ENCODE measurements around the gene ELOB.

The ELOB gene

GRCh38 chr16:2751577-2752034 is 25.5 kb downstream of the ELOB start:
- DNase-seq (no peak), ATAC-seq (replicated peaks) (no peak)
- H3K36me3 Mint-ChIP-seq (ENCODE audit: insufficient read depth): peaks cover 53% of the 10 kb centered on the region
- H3K27ac Mint-ChIP-seq: peak overlapping the region; percentile 88 to 99
- peak overlapping the region; percentile 89 to 98 for H3K4me3 Mint-ChIP-seq
- H3K27me3 Mint-ChIP-seq: no peaks in the 10 kb centered on the region
- peaks cover 34 to 40% of the 10 kb centered on the region in 2 donors for H3K4me1 Mint-ChIP-seq (ENCODE audit: low read depth in 2 of 2)
- peaks cover 0 to 2% of the 10 kb centered on the region in 2 donors for H3K9me3 Mint-ChIP-seq

DNA sequence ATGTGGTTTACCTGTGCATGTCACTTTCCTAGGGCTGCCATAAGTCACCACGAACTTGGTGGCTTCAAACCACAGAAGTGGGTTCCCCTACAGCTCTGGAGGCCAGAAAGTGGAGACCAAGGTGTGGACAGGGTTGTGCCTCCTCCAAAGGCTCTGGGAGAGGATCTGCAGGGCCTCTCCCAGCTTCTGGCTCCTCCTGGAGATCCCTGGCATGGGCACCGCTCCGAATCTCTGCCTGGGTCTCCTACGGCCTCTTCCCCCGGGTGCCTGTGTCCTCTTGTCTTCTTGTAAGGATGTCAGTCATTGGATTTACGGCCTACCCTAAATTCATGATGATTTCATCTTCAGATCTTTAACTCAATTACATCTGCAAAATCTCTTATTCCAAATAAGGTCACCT is 27.1 kb downstream of the ELOB start:
- peaks cover 18 to 25% of the 10 kb centered on the region in 2 donors for H3K4me1 Mint-ChIP-seq (ENCODE audit: low read depth in 2 of 2)
- H3K9me3 Mint-ChIP-seq: peaks cover 0 to 2% of the 10 kb centered on the region in 2 donors
- H3K4me3 Mint-ChIP-seq: no peak overlapping the region
- ATAC-seq (replicated peaks): no peak
- H3K36me3 Mint-ChIP-seq (ENCODE audit: insufficient read depth): peaks cover 39% of the 10 kb centered on the region
- H3K27me3 Mint-ChIP-seq: no peaks in the 10 kb centered on the region
- peak overlapping the region in 1 of 2 donors; percentile 88 for H3K27ac Mint-ChIP-seq
- no peak for DNase-seq

GRCh38 chr16:2749476-2749875 is 27.6 kb downstream of the ELOB start:
- H3K4me1 Mint-ChIP-seq (ENCODE audit: low read depth in 2 of 2): peaks cover 13 to 21% of the 10 kb centered on the region in 2 donors
- H3K27ac Mint-ChIP-seq: peak overlapping the region in 1 of 2 donors; percentile 55
- no peaks in the 10 kb centered on the region for H3K27me3 Mint-ChIP-seq
- DNase-seq (no peak), ATAC-seq (replicated peaks) (no peak)
- H3K4me3 Mint-ChIP-seq: no peak overlapping the region
- H3K9me3 Mint-ChIP-seq: peaks cover 0 to 2% of the 10 kb centered on the region in 2 donors
- peaks cover 37% of the 10 kb centered on the region for H3K36me3 Mint-ChIP-seq (ENCODE audit: insufficient read depth)

- DNase-seq (no peak), ATAC-seq (replicated peaks) (no peak)
- no peak overlapping the region for H3K4me3 Mint-ChIP-seq
- peaks cover 0 to 5% of the 10 kb centered on the region in 2 donors for H3K27me3 Mint-ChIP-seq
- peaks cover 32% of the 10 kb centered on the region for H3K36me3 Mint-ChIP-seq (ENCODE audit: insufficient read depth)
- H3K27ac Mint-ChIP-seq: peak overlapping the region in 1 of 2 donors; percentile 55
- H3K9me3 Mint-ChIP-seq: peaks cover 0 to 2% of the 10 kb centered on the region in 2 donors
- H3K4me1 Mint-ChIP-seq (ENCODE audit: low read depth in 2 of 2): peaks cover 7 to 16% of the 10 kb centered on the region in 2 donors
Measured at GRCh38 chr16:2748757-2749455, 28.2 kb downstream of the ELOB start.

DNA sequence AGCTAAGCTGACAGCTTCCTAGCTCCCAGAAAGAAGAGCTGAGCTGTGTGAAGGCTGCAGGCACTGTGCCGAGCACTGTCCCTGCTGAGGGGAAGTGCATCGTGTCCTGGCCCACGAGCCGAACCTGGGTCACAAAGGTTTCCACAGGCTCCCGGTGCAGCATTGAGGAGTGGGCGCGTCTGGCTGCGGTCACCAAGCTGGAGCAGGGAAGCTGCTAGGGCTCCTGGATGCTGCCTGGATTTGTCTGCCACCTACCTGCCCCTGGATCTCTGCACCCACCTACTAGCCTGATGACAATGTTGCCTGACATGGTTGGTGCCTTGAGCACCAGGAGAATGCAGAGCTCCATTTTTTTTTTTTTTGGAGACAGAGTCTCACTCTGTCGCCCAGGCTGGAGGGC is 31.1 kb downstream of the ELOB start:
- DNase-seq: no peak
- Mint-ChIP-seq H3K27me3 (peaks cover 0 to 10% of the 10 kb centered on the region in 2 donors), H3K4me3 (no peak overlapping the region), H3K9me3 (no peaks in the 10 kb centered on the region), H3K27ac (no peak overlapping the region), H3K4me1 (ENCODE audit: low read depth in 2 of 2) (peaks cover 0 to 3% of the 10 kb centered on the region in 2 donors), H3K36me3 (ENCODE audit: insufficient read depth) (peaks cover 6% of the 10 kb centered on the region)
- ATAC-seq (replicated peaks): no peak

DNA sequence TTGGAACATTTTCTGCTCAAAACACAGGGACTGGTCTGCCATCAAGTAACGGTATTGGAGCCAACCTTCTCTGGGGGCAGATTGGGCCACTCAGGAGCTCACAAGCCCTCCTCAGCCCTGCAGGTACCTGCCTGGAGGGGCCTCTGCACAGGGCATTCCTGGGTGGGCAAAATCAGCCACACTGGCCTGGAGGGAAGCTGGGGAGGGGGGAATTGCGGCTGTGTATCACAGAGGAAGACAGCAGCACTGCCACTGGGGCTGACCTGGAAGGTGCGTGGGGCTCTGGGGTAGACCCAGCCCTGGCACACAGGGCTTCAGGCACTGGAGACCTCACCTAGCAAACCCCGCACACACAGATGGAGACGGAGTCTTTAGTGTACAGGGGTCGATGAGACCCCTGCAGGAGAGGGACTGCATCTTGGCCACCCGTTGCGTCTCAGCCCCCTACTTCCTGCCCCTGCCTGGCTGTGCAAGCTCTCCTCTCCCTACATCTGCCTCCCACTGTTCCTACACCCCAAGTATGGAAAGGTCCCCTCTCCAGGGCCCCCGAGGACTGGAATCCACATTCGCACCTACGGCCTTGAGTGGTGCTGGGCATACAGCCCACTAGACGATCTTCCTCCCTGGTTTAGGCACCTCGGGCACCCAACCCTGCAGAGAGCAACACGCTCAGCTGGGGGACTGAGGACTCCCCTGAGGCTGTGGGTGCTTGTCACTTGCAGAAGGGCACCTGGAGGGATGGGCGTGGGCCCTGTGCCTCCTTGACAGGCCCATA is 31.8 kb downstream of the ELOB start:
- Mint-ChIP-seq H3K9me3 (no peaks in the 10 kb centered on the region), H3K27ac (no peak overlapping the region), H3K27me3 (peaks cover 6 to 17% of the 10 kb centered on the region in 2 donors), H3K4me3 (no peak overlapping the region), H3K36me3 (ENCODE audit: insufficient read depth) (peaks cover 6% of the 10 kb centered on the region), H3K4me1 (ENCODE audit: low read depth in 2 of 2) (peaks cover 0 to 3% of the 10 kb centered on the region in 2 donors)
- DNase-seq (no peak), ATAC-seq (replicated peaks) (no peak)

DNA sequence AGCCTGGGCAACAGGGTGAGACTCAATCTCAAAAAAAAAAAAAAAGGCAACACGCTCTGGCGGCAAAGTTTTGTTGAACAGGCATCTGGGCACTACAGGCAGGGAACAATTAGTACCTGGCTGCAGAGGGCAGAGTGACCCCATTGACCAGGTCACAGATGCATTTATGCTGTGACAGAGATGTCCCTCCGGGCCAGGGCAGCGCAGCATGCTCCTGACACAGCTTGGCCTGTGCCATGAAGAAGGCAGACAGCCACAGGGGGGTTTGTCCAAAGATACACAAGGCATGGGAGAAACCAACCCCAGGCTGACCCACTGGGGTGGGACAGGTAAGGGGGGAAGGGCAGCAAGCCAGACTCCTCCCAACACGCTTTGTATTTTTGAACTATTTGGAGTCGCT is 32.4 kb downstream of the ELOB start:
- ATAC-seq (replicated peaks) (no peak), DNase-seq (no peak)
- no peak overlapping the region for H3K4me3 Mint-ChIP-seq
- no peaks in the 10 kb centered on the region for H3K9me3 Mint-ChIP-seq
- H3K36me3 Mint-ChIP-seq (ENCODE audit: insufficient read depth): peaks cover 5% of the 10 kb centered on the region
- H3K4me1 Mint-ChIP-seq (ENCODE audit: low read depth in 2 of 2): peaks cover 0 to 3% of the 10 kb centered on the region in 2 donors
- H3K27me3 Mint-ChIP-seq: peaks cover 7 to 23% of the 10 kb centered on the region in 2 donors
- no peak overlapping the region for H3K27ac Mint-ChIP-seq

- H3K27me3 Mint-ChIP-seq: peaks cover 7 to 28% of the 10 kb centered on the region in 2 donors
- H3K27ac Mint-ChIP-seq: no peak overlapping the region
- no peak for DNase-seq
Measured at GRCh38 chr16:2743007-2743810, 33.9 kb downstream of the ELOB start.

DNA sequence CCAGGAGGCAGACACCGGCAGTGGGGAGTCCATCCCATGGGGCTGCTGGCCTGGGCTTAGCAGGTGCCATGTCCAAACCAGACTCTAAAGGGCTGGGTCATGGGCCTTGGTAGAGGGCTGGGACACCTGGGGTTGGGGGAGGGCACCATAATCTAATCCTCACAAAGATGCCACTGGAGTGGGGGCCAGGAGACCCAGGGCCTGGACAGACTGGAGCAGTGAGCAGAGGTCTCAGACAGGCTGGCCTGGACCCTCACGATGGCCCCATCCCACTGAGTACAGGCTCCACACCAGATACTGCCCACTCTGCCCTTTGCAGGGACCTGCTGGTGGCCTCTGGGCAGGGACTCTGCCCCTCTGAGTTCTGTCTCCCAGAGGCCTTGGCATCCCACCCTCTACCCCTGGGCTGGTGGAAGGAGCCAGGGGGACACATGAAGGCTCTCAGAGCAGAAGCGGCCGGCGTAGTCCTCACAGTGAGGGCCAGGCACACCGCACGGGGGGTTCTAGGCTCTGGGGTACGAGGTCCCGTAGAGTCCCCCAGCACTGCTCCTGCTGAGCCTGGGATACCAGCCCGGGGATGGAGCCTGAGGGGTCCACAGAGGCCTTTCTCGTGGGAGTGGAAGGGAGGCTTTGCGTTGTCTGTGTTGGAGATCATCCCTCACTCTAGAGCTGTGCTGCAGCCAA is 34.6 kb downstream of the ELOB start:
- Mint-ChIP-seq H3K27ac (no peak overlapping the region), H3K27me3 (peaks cover 7 to 32% of the 10 kb centered on the region in 2 donors), H3K4me3 (no peak overlapping the region), H3K9me3 (no peaks in the 10 kb centered on the region), H3K36me3 (ENCODE audit: insufficient read depth) (peaks cover 5% of the 10 kb centered on the region), H3K4me1 (ENCODE audit: low read depth in 2 of 2) (no peaks in the 10 kb centered on the region)
- DNase-seq (no peak), ATAC-seq (replicated peaks) (no peak)

More at GRCh38 chr16:2743007-2743810, 33.9 kb downstream of the ELOB start:
- Mint-ChIP-seq H3K4me3 (no peak overlapping the region), H3K4me1 (ENCODE audit: low read depth in 2 of 2) (no peaks in the 10 kb centered on the region), H3K9me3 (no peaks in the 10 kb centered on the region), H3K36me3 (ENCODE audit: insufficient read depth) (peaks cover 5% of the 10 kb centered on the region)
- no peak for ATAC-seq (replicated peaks)

- peaks cover 7 to 32% of the 10 kb centered on the region in 2 donors for H3K27me3 Mint-ChIP-seq
- H3K27ac Mint-ChIP-seq: no peak overlapping the region
- no peaks in the 10 kb centered on the region for H3K4me1 Mint-ChIP-seq (ENCODE audit: low read depth in 2 of 2)
- peaks cover 5% of the 10 kb centered on the region for H3K36me3 Mint-ChIP-seq (ENCODE audit: insufficient read depth)
- no peak overlapping the region for H3K4me3 Mint-ChIP-seq
- no peak for ATAC-seq (replicated peaks)
- H3K9me3 Mint-ChIP-seq: no peaks in the 10 kb centered on the region
- no peak for DNase-seq
Measured at GRCh38 chr16:2741168-2741567, 35.9 kb downstream of the ELOB start.

DNA sequence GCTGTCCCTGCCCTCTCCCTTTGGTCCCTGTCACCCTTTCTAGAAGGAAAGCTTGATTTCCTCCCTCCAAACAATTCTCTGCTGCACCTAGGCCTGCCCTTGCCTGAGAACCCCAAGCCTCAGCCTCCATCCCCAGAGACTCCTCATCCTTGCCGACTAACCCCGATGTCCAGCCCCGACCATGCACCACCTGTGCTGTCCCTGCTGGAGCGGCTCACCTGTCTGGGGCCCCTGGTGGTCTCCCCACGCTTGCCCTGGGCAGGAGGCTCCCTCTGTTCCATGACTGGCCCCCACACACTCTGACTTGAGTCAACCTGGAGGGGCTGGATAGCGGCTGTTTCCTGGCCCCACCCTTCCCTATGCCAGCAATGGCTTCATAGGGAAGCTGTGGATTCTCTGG is 36.6 kb downstream of the ELOB start:
- no peaks in the 10 kb centered on the region for H3K9me3 Mint-ChIP-seq
- no peak overlapping the region for H3K4me3 Mint-ChIP-seq
- no peak overlapping the region for H3K27ac Mint-ChIP-seq
- ATAC-seq (replicated peaks): no peak
- no peak for DNase-seq
- H3K4me1 Mint-ChIP-seq (ENCODE audit: low read depth in 2 of 2): no peaks in the 10 kb centered on the region
- peaks cover 5% of the 10 kb centered on the region for H3K36me3 Mint-ChIP-seq (ENCODE audit: insufficient read depth)
- H3K27me3 Mint-ChIP-seq: peaks cover 7 to 32% of the 10 kb centered on the region in 2 donors

DNA sequence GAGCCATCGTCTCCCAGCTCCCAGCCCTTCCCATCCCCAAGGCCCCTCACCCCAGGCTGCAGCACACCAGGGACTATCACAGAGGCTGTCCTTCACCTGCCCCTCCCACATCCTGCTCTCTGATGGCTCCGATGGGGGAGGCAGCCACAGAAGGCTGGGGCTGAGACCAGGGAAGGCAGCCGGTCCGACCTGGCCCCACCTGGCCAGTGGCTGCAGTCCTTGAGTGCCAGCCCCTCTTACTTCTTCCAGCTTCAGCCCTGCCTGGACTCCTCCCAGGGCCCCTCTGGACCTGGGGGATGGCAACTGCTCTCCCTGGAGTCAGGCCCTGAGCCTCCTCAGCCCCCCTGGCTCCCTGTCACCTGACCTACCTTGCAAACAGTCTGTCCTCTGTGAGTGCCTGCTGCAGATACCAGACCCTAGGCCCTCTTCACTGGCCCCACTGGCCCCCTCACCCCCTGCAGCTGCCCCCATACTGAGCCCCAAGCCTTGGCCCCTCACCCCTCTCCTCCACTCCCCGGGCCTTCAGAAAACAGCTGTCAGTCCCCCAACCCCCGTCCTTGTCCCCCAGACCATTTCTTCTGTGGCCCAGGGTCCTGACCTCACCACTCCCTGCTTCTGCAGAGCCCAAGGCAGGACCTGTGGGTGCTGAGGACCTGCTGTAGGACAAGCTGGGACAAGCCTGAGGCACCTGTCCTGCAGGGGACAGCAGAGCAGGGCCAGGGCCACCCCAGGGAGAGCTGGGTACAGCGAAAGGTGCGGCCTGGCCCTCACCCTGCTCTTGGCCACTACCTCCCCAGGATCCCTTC is 37.3 kb downstream of the ELOB start:
- Mint-ChIP-seq H3K4me3 (no peak overlapping the region), H3K4me1 (ENCODE audit: low read depth in 2 of 2) (no peaks in the 10 kb centered on the region), H3K36me3 (ENCODE audit: insufficient read depth) (peaks cover 5% of the 10 kb centered on the region), H3K27ac (no peak overlapping the region), H3K27me3 (peaks cover 7 to 32% of the 10 kb centered on the region in 2 donors), H3K9me3 (no peaks in the 10 kb centered on the region)
- DNase-seq: no peak
- ATAC-seq (replicated peaks): no peak
